HG03520 (cell line): ENCODE data around the gene TRIM54.
"Not testable (repeated sequence)": the region's sequence is repeated elsewhere in the genome, so short reads cannot be mapped to it uniquely, and the experiment has no call there.

Source experiments
- ATAC-seq: cut with Tn5 transposase; IDR thresholded peaks from one replicate; pipeline ENCODE4 v1.9.1; 2021; ENCODE audit warnings: mild to moderate bottlenecking, moderate library complexity; ENCODE audit not compliant: unreplicated experiment

The TRIM54 gene

GRCh38 chr2:27256855-27257454, 25.3 kb upstream of the TRIM54 start:
- no peak for ATAC-seq

GRCh38 chr2:27258051-27258450, 24.2 kb upstream of the TRIM54 start:
- no peak for ATAC-seq

DNA sequence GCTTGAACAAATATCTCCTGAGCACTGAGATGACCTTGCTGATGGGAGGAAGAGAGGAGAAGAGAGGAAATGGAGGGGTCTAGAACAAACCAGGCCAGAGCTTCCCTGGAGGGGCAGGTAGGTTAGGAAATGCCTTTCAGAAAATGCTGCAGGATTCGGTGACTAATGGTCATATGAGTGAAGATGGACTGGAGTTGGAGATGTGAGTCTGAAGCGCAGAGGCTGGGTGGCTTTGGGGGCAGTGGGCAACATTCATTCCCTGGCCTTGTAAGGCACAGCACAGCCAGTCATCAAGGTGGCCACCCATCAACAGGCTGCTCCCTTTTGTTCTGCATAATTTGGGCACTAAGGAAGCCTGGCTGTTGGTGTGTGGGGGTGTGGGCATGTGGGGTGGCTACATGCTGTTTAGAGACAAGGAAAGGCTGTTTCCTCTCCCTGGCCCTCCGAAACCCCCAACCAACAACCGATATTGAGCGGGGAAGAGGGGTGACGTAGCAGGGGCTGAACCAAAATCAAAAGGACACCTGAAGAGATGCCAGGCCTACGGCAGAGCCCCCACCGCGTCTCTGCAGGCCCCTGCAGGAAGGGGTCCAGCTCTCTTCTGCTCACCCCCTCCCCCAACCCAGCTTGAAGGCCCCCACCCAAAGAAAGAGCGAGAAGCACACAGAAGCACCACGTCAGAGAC, 20.8 kb upstream of the TRIM54 start:
- no peak for ATAC-seq

DNA sequence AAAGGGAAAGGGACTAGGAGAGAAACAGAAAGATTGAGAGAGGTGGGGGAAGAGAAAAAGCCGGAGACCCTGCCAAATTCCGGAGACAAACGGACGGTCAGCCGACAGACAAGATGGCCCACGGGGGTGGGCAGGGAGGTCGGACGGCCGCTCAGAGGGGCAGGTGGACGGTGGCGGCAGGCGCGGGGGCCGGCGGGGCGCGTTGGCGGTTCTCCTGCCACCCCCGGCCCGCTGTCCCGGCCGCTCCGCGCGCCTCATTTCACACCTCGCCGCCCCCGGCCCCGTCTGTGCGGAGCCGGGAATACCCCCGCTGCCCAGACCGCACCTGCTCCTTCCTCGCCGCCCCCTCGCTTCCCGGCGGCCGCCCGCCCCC, 20.3 kb upstream of the TRIM54 start:
- ATAC-seq = no peak

DNA sequence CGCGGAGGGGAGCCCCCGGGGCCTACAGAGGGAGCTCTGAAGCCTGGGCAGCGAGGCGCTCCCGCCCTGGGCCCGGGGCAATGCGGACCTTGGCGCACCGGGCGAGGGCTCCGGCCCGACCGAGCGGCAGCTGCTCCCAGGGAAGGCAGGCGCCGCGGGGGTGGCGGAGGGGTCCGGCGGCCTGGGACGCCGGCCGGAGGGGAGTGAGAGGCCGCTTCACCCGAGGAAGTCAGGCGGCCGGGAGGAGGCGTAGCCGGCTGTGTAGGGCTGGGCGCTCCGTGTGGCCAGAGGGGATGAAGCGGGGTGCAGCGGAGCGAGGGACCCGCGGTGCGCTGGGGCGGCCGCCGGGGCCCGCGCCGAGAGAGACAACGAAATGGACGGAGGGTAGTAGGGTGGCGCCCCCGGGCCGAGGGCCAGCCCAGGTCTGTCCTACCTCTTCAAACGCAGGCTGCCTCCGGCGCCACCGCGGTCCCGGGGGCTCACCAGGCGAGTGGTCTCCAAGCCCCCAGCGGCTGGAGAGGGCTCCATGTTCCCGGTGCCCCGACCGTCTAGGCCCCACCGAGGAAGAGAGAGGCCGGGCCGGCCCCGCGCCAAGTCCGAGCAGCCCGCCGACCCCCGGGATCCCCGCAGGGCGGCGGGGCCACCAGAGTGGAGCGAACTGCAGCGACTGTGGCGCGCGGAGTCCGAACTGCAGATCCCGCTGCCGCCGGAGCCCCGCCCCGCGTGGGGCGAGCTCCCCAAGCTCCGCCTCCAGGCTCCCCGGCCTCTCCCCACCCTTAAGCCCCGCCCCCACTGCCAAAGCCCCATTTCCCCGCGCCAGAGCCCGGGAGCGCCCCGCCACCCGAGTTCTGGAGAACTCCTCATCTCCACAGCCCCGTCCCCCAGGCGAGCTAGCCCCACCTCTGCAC, 19.6 kb upstream of the TRIM54 start, which contains the start of gene SLC30A3:
Gene SLC30A3 (minus strand): TSS at position 669 of the 908 bp plus-strand sequence. CDS start 141 bp downstream, at position 528.
- ATAC-seq = peak; percentile 45

DNA sequence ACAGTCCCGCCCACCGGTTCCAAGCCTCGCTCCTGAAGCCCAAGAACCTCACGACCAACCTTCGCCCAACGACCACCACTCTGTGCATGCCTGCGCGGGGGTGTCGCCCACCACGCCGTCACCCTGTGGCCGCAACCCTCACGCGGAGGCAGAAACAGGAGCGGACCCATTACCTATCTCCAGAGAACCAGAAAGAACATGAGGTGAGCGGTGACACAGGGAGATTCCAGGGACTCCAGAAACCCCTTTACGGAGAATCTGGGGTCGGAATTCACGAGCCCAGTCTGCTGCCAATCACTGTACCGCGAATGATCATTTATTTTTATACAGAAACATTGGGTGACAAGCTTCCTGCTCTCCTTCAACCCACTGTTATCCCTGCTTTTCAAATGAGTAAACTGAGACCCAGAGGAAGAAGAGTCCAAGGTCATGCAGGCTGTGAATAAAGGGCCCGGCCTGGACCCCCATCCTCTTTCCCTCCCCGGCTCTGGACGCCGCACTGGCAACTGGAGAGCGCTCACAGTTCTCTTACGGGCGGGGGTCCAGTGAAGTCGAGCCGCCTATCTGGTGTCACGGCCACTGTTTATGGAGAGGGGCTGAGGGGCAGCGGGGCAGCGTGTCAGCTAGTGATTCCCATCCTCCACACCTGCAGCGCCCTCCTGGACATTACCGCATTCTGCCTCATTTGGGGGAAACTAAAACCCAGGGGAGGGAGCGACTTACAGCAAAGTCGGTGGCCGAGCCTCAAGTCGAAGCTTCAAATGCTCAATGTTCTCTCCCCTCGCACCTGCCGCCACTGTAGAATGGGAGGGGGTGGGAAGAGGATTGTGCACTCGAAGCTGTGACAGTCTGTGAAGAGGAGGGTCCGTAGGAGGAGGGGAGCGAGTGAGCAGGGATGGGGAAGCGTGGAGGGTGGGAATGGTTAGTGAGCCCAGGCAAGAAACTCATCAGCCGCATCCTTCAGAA, 18.7 kb upstream of the TRIM54 start:
- ATAC-seq = no peak

DNA sequence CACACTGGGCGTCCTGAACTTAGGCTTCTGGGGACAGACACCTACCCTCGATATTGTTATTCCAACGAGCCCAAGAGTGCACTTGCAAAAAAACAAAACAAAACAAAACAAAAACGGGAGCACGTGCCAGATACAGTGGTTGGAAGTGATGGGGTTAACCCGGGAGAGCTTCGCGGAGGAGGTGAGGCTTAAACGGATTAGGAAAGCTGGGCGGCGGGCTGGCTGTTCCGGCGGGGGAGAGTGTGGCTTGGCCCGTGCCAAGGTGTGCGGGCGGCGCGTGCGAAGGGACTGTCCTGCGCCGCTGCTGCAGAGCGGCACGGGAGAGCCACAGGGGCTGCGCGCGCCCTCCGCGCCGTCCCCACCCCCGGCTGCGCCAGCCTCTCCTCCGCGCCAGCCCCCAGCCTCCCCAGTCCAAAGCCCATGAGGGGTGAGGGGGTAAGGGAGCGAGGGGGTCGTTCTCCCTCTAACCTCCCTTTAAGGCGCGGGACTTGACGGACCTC, 17.9 kb upstream of the TRIM54 start:
- no peak for ATAC-seq

- no peak for ATAC-seq
Observed at GRCh38 chr2:27264753-27265535, 17.3 kb upstream of the TRIM54 start.

- ATAC-seq = no peak
Observed at GRCh38 chr2:27265536-27265870, 16.7 kb upstream of the TRIM54 start.

GRCh38 chr2:27268296-27268695, 13.9 kb upstream of the TRIM54 start:
- not testable (repeated sequence) for ATAC-seq

DNA sequence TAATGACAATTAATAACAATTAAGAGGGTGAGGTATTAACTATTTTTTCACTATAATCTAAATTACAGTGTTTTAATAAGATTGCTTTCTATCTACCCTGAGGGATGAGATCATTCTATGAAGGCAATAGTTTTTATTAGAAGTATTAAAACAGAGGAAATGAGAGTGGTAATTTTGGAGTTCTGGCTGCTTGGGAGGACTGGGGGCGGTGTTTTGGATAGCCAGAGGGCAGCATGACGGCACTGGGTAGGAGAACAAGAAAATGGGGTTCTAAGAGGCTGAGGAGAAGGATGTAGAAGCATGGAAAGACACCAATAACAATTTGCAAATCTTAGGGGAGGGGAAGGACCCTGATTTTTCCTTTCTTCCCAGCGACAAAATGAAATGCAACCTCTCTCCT, 12.1 kb upstream of the TRIM54 start:
- ATAC-seq = no peak

- no peak for ATAC-seq
Observed at GRCh38 chr2:27270670-27271069, 11.6 kb upstream of the TRIM54 start.

GRCh38 chr2:27271631-27272340, 10.4 kb upstream of the TRIM54 start:
- ATAC-seq = no peak

- ATAC-seq = not testable (repeated sequence)
Observed at GRCh38 chr2:27272537-27273522, 9.4 kb upstream of the TRIM54 start.

- ATAC-seq = no peak
Observed at GRCh38 chr2:27275211-27276150, 6.7 kb upstream of the TRIM54 start, which contains the start of gene DNAJC5G. DNAJC5G (plus strand) TSS chr2:27275433; CDS start chr2:27276729, 1,296 bp downstream.

DNA sequence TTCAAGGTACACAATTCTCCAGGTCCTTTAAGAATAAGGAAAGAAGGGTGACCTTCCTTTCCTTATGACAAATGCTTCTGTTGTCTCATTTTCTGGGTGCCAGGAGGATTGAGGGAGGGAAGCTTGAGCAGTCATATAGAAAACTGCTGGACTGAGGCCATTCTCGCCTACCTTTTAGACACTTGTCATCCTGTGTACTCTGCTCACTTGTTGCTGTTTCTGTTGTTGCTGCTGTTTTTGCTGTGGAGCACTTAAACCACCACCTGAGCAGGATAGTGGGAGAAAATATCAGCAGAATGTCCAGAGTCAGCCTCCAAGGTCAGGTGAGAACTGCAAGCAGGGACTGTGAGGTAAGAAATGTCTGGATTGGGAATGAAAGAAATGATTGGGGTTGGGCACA, 4.2 kb upstream of the TRIM54 start:
- no peak for ATAC-seq

DNA sequence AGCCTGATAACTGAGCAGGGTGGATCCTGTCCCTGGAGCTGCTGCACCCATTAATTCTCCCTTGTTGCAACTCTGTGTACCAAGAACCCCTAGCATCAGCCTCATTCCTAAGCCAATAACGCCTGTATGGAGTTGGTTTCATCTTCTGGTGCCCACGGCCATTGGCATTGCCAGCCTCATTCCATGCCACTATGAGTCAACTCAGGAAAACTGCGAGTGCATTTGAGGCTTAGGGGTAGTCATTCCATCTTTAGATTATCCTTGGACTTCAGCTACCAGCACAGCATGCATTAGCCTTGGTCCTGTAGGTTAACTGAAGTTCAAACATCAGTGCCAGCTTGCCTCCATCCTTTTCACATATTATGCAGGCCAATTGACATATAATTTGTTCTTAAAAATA, 1.4 kb upstream of the TRIM54 start:
- ATAC-seq = no peak
